HepG2 (cell line): ENCODE data around the gene FIBP. TPM values are rescaled to one million over a fixed set of nuclear protein-coding genes. Genes with fewer than 3 reads are reported as not detected.
A peak's percentile ranks its signal among the peaks of the same experiment; 100 is the strongest.

Source experiments
- ATF1 ChIP-seq: IDR thresholded peaks from 2 replicates; pipeline ENCODE4 v1.6.1; 2016; ENCODE audit warnings: mild to moderate bottlenecking, control low read depth
- BHLHE40 ChIP-seq: IDR thresholded peaks from 2 replicates; pipeline ENCODE4 v1.6.1; 2011; ENCODE audit warnings: low read length, improper control_type of control experiment
- EZH2 ChIP-seq: conservative IDR thresholded peaks from 2 replicates; pipeline ENCODE4 v1.6.1; 2012; ENCODE audit warnings: mild to moderate bottlenecking, low read depth, low read length, moderate library complexity
- KLF6 ChIP-seq: IDR thresholded peaks from 2 replicates; pipeline ENCODE4 v1.8.0; 2016; ENCODE audit warnings: missing biosample characterization, missing genetic modification reagents
- MED8 ChIP-seq: sonication (generic); formaldehyde crosslinking; IDR thresholded peaks from 2 replicates; pipeline ENCODE4 v1.8.1; 2023; ENCODE audit warnings: mild to moderate bottlenecking, missing genetic modification reagents; ENCODE audit not compliant: insufficient replicate concordance
- NR2F1 ChIP-seq, 2 experiments: fragments of 450-650 bp in 1 of 2; formaldehyde crosslinking in 1 of 2; IDR thresholded peaks; 2 replicates each; pipeline versions ENCODE4 v1.5.0 to v1.6.1; 2016 to 2020; ENCODE audit warnings: mild to moderate bottlenecking in 1 of 2, missing compliant biosample characterization in 1 of 2, missing genetic modification reagents in 1 of 2, moderate library complexity in 1 of 2
- POLR2G ChIP-seq: fragments of 200-400 bp; formaldehyde crosslinking; IDR thresholded peaks from 2 replicates; pipeline ENCODE4 v1.6.1; 2018; ENCODE audit warnings: mild to moderate bottlenecking, low read depth, low read length, moderate library complexity
- SMARCC2 ChIP-seq: fragments of 450-650 bp; IDR thresholded peaks from 2 replicates; pipeline ENCODE4 v1.6.1; 2017; ENCODE audit warnings: antibody characterized with exemption, mild to moderate bottlenecking
- TEAD3 ChIP-seq: optimal IDR thresholded peaks from 2 replicates; pipeline ENCODE3; 2016; ENCODE audit warnings: borderline replicate concordance
- U2AF2 ChIP-seq: fragments of 200-400 bp; formaldehyde crosslinking; IDR thresholded peaks from 2 replicates; pipeline ENCODE4 v1.6.1; 2017; ENCODE audit warnings: low read depth, mild to moderate bottlenecking, low read length
- ZFP82 ChIP-seq: sonication (generic); formaldehyde crosslinking; IDR thresholded peaks from 2 replicates; pipeline ENCODE4 v1.5.1; 2020; ENCODE audit warnings: mild to moderate bottlenecking, missing genetic modification reagents, borderline replicate concordance
- ZNF124 ChIP-seq: sonication (generic); formaldehyde crosslinking; IDR thresholded peaks from 2 replicates; pipeline ENCODE4 v1.4.0; 2020; ENCODE audit warnings: missing genetic modification reagents
- ZNF572 ChIP-seq: sonication (generic); formaldehyde crosslinking; IDR thresholded peaks from 2 replicates; pipeline ENCODE4 v1.5.1; 2020; ENCODE audit warnings: mild to moderate bottlenecking, missing genetic modification reagents
- ZZZ3 ChIP-seq: sonication (generic); formaldehyde crosslinking; IDR thresholded peaks from 2 replicates; pipeline ENCODE4 v1.4.0; 2020; ENCODE audit warnings: missing genetic modification reagents, mild to moderate bottlenecking, borderline replicate concordance
- polyA plus RNA-seq, 8 experiments: library from polyadenylated mRNA; depleted of rRNA in 3 of 8; stranded (reverse) in 7 of 8; unstranded in 1 of 8; fragments of >200 nt; fragmentation: Illumina TruSeq in 4 of 8; extraction: Trizol in 4 of 8; gene quantifications; 2 replicates each; pipeline versions ENCODE4 v1.2.1 to v1.2.3, GENCODE V29; 2011 to 2016; ENCODE audit warnings: low read depth in 4 of 8, missing spikeins in 1 of 8, mixed read lengths in 1 of 8; ENCODE audit not compliant: insufficient read depth in 1 of 8
- total RNA-seq, 5 experiments: library from RNA; depleted of rRNA; stranded (reverse); fragments of >200 nt; fragmentation: Illumina TruSeq; extraction: Trizol; gene quantifications; 2 replicates each; pipeline ENCODE4 v1.2.3, GENCODE V29; 2016; ENCODE audit warnings: low read depth in 1 of 5
- TF ChIP-seq, protein P1 (sequence below): sonication (generic); formaldehyde crosslinking; conservative IDR thresholded peaks from 2 replicates; pipeline ENCODE4 v1.5.0; 2020; ENCODE audit warnings: missing genetic modification reagents
- TF ChIP-seq, protein P2 (sequence below): sonication (generic); formaldehyde crosslinking; IDR thresholded peaks from 2 replicates; pipeline ENCODE4 v1.5.1; 2020; ENCODE audit warnings: mild to moderate bottlenecking, missing genetic modification reagents, borderline replicate concordance

The FIBP gene
- total and polyA plus RNA-seq, 2 of the 13 experiments (the other 11 are each of a cell fraction or from before 2014, with no cell fraction given): 42.9 to 62.1 TPM

DNA sequence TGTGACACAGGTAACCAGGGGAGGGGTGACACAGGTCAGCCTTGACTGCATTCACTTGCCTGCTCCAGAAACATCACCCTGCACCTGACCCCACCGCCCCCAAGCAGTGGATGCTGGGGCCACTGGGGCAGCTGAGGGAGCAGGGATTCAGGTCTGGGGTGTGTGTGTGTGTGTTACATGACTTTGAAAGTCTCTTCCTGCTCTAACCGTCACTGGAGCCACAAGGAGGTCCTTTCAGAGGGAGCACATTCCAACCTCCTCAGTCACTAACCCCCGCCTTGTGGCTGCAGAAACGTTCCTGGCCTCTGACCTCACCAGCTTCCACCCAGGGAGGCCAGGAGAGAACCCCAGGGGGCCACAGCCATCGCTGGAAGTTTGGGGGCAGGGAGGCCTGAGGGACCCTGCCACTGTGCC, 14.8 kb upstream of the FIBP start (continued):
- TF ChIP-seq ZFP82 (CRISPR knock-in tag) (0 out of 2 replicates have a peak, but pooled peaks have one; percentile 49), NR2F1 (CRISPR knock-in tag; IDR thresholded peaks at IDR 0.05) (peak in 1 of 2 experiments; percentile 57; a peak in 3 of 4 replicates), KLF6 (CRISPR knock-in tag) (no peak), ZNF124 (no peak), ZZZ3 (CRISPR knock-in tag) (no peak), SMARCC2 (no peak), ATF1 (CRISPR knock-in tag) (no peak), BHLHE40 (peak; percentile 27; the same call in 1 of the 2 replicates), TEAD3 (CRISPR knock-in tag) (peak; percentile 85), ZNF572 (CRISPR knock-in tag) (no peak), MED8 (CRISPR knock-in tag) (no peak), POLR2G (no peak), U2AF2 (no peak), EZH2 (no peak)
- TF ChIP-seq, protein P1, sequence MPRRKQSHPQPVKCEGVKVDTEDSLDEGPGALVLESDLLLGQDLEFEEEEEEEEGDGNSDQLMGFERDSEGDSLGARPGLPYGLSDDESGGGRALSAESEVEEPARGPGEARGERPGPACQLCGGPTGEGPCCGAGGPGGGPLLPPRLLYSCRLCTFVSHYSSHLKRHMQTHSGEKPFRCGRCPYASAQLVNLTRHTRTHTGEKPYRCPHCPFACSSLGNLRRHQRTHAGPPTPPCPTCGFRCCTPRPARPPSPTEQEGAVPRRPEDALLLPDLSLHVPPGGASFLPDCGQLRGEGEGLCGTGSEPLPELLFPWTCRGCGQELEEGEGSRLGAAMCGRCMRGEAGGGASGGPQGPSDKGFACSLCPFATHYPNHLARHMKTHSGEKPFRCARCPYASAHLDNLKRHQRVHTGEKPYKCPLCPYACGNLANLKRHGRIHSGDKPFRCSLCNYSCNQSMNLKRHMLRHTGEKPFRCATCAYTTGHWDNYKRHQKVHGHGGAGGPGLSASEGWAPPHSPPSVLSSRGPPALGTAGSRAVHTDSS (CRISPR knock-in tag): no peak
- TF ChIP-seq, protein P2, sequence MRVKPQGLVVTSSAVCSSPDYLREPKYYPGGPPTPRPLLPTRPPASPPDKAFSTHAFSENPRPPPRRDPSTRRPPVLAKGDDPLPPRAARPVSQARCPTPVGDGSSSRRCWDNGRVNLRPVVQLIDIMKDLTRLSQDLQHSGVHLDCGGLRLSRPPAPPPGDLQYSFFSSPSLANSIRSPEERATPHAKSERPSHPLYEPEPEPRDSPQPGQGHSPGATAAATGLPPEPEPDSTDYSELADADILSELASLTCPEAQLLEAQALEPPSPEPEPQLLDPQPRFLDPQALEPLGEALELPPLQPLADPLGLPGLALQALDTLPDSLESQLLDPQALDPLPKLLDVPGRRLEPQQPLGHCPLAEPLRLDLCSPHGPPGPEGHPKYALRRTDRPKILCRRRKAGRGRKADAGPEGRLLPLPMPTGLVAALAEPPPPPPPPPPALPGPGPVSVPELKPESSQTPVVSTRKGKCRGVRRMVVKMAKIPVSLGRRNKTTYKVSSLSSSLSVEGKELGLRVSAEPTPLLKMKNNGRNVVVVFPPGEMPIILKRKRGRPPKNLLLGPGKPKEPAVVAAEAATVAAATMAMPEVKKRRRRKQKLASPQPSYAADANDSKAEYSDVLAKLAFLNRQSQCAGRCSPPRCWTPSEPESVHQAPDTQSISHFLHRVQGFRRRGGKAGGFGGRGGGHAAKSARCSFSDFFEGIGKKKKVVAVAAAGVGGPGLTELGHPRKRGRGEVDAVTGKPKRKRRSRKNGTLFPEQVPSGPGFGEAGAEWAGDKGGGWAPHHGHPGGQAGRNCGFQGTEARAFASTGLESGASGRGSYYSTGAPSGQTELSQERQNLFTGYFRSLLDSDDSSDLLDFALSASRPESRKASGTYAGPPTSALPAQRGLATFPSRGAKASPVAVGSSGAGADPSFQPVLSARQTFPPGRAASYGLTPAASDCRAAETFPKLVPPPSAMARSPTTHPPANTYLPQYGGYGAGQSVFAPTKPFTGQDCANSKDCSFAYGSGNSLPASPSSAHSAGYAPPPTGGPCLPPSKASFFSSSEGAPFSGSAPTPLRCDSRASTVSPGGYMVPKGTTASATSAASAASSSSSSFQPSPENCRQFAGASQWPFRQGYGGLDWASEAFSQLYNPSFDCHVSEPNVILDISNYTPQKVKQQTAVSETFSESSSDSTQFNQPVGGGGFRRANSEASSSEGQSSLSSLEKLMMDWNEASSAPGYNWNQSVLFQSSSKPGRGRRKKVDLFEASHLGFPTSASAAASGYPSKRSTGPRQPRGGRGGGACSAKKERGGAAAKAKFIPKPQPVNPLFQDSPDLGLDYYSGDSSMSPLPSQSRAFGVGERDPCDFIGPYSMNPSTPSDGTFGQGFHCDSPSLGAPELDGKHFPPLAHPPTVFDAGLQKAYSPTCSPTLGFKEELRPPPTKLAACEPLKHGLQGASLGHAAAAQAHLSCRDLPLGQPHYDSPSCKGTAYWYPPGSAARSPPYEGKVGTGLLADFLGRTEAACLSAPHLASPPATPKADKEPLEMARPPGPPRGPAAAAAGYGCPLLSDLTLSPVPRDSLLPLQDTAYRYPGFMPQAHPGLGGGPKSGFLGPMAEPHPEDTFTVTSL (CRISPR knock-in tag): no peak
